GM12865 (cell line): ENCODE measurements around the gene MAML3.

Source experiments
- DNase-seq: peaks from one replicate; pipeline ENCODE4 v3.0.0; 2010; ENCODE audit warnings: low read depth
- H3K4me3 ChIP-seq: 2 replicates; pipeline ENCODE4 v1.5.1; 2011; ENCODE audit warnings: mild to moderate bottlenecking, low read depth, low read length, control low read depth
- CTCF ChIP-seq: IDR thresholded peaks from 2 replicates; pipeline ENCODE4 v1.5.1; 2011; ENCODE audit warnings: low read length, control low read depth, low read depth, inconsistent platforms; ENCODE audit not compliant: insufficient read depth; ENCODE audit errors: missing control alignments

Gene MAML3

GRCh38 chr4:139735381-139736273, 418.4 kb downstream of the MAML3 start:
- no peak overlapping the region for H3K4me3 ChIP-seq
- DNase-seq: no peak
- TF ChIP-seq CTCF: no peak

- DNase-seq: peak; percentile 24
- no peak overlapping the region for H3K4me3 ChIP-seq
- peak; percentile 41 for TF ChIP-seq CTCF
These were observed 419.1 kb downstream of the MAML3 start for GRCh38 chr4:139734875-139735380.

GRCh38 chr4:139734201-139734874, 419.6 kb downstream of the MAML3 start:
- no peak overlapping the region for H3K4me3 ChIP-seq
- DNase-seq: no peak
- no peak for TF ChIP-seq CTCF

- DNase-seq: no peak
- no peak for TF ChIP-seq CTCF
- no peak overlapping the region for H3K4me3 ChIP-seq
These were observed 420.9 kb downstream of the MAML3 start for GRCh38 chr4:139732991-139733570.

- no peak for TF ChIP-seq CTCF
- H3K4me3 ChIP-seq: no peak overlapping the region
- DNase-seq: no peak
These were observed 425.1 kb downstream of the MAML3 start for GRCh38 chr4:139728840-139729239.

GRCh38 chr4:139728146-139728545, 425.8 kb downstream of the MAML3 start:
- H3K4me3 ChIP-seq: no peak overlapping the region
- no peak for DNase-seq
- TF ChIP-seq CTCF: no peak
